Stomach (tissue), 9 donors: ENCODE results near the gene CD300C. TPM values are rescaled to one million over a fixed set of nuclear protein-coding genes. Genes with fewer than 3 reads are reported as not detected.
A peak's percentile ranks its signal among the peaks of the same experiment; 100 is the strongest.
"Not testable (repeated sequence)": the region's sequence is repeated elsewhere in the genome, so short reads cannot be mapped to it uniquely, and the experiment has no call there.

Experiments
- DNase-seq, 2 donors: peaks; one replicate each; pipeline versions ENCODE4 v3.0.0 to v3.0.0-alpha.2; 2013 to 2019
- H3K27ac ChIP-seq, 5 donors: fragments of 200-600 bp in 4 of 5; sonication (generic) in 4 of 5; one replicate each; pipeline ENCODE4 v1.5.1; 2013 to 2019; ENCODE audit warnings: mild to moderate bottlenecking in 1 of 5, moderate library complexity in 1 of 5
- H3K27me3 ChIP-seq, 3 donors: fragments of 200-600 bp; sonication (generic); one replicate each; pipeline ENCODE4 v1.5.1; 2017 to 2019; ENCODE audit warnings: mixed run types in 1 of 3
- H3K36me3 ChIP-seq, 4 donors: fragments of 200-600 bp; sonication (generic); 1 replicate in 3 of 4; 2 replicates in 1 of 4; pipeline ENCODE4 v1.5.1; 2016 to 2019
- H3K4me1 ChIP-seq, 4 donors: fragments of 200-600 bp; sonication (generic); one replicate each; pipeline ENCODE4 v1.5.1; 2016 to 2019
- H3K4me3 ChIP-seq, 4 donors: fragments of 200-600 bp; sonication (generic) in 3 of 4; one replicate each; pipeline ENCODE4 v1.5.1; 2016 to 2019; ENCODE audit warnings: mild to moderate bottlenecking in 1 of 4
- H3K9me3 ChIP-seq, 4 donors: fragments of 200-600 bp; sonication (generic); one replicate each; pipeline ENCODE4 v1.5.1; 2016 to 2019
- CTCF ChIP-seq, 7 experiments: fragments of 450-650 bp in 4 of 7; fragments of 200-600 bp in 3 of 7; sonication (generic) in 3 of 7; IDR thresholded peaks; one replicate each; pipeline ENCODE4 v1.5.1; 2016 to 2019; ENCODE audit warnings: antibody characterized with exemption in 7 of 7, control low read depth in 2 of 7, mild to moderate bottlenecking in 1 of 7
- EP300 ChIP-seq: sonication (generic); formaldehyde crosslinking; IDR thresholded peaks from one replicate; pipeline ENCODE4 v1.6.1; 2017; ENCODE audit warnings: antibody characterized with exemption
- POLR2A ChIP-seq, 4 donors: fragments of 450-650 bp; IDR thresholded peaks; one replicate each; pipeline ENCODE4 v1.6.1; 2016; ENCODE audit warnings: antibody characterized with exemption in 4 of 4, control low read depth in 2 of 4, mild to moderate bottlenecking in 1 of 4, moderate library complexity in 1 of 4
- POLR2AphosphoS5 ChIP-seq, 3 donors: sonication (generic); formaldehyde crosslinking; IDR thresholded peaks; one replicate each; pipeline ENCODE4 v1.6.1; 2016; ENCODE audit warnings: antibody characterized with exemption in 3 of 3
- WGBS, 5 donors: extraction: QIAGEN DNeasy Blood & Tissue Kit in 3 of 5; methylation state at CpG; one replicate each; pipeline versions ENCODE4 v1.1.5 to v1.1.7; 2013 to 2018; 5-methylcytosine and 5-hydroxymethylcytosine counted together
- intact Hi-C: fragments of 100-400 bp; cut with DNase I; formaldehyde crosslinking; loops from one replicate; pipeline ENCODE4 v1.15.1; 2023; ENCODE audit warnings: low total_unique reads
- polyA plus RNA-seq, 3 donors: library from polyadenylated mRNA; stranded (reverse); fragments of 200-250 nt; gene quantifications; one replicate each; pipeline ENCODE4 v1.2.3, GENCODE V29; 2013
- total RNA-seq, 5 donors: library from RNA; depleted of rRNA; stranded (reverse); fragments of >200 nt; gene quantifications; one replicate each; pipeline versions ENCODE4 v1.1.0 to v1.2.3, GENCODE V29; 2014 to 2016
- donor health status: healthy with polysubstance abuse.
- donor health status: Bipolar disorder and iron deficiency.
- donor health status: healthy.

CD300C gene
- total and polyA plus RNA-seq, 8 donors: 0.13 to 1.6 (median 0.75) TPM; not detected in 5

DNA sequence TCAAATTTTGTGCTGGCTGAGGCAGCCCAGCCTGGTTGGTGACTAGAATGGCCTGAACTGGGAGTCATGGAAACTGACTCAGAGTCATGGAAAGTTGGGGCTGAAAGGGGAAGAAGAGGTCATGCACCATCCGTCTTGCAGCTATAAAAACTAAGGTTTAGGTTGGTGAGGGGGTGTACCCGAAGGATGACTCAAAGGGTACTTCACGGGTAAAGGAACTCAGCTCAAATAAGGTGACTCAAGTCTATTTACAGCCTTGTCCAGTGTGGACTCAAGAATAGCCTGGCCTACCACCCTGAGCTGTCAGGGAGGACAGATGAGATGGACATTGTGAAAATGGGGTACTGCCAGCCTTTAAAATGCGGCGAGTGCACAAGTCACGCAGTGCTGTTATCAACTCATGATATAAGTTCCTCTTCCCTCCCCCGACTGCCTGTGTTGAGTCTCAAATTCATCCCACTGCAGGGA is 33.3 kb downstream of the CD300C start:
- TF ChIP-seq CTCF (IDR thresholded peaks at IDR 0.05) (no peak), EP300 (no peak), POLR2A (IDR thresholded peaks at IDR 0.05) (no peak), POLR2AphosphoS5 (IDR thresholded peaks at IDR 0.05) (no peak)
- Histone ChIP-seq H3K36me3 (no peaks in the 10 kb centered on the region), H3K4me3 (no peak overlapping the region), H3K4me1 (no peaks in the 10 kb centered on the region), H3K9me3 (no peaks in the 10 kb centered on the region), H3K27ac (peak overlapping the region in 1 of 5 donors; percentile 19), H3K27me3 (peaks cover 0 to 15% (median 0%) of the 10 kb centered on the region in 3 donors)
- DNase-seq: peak in 1 of 2 donors; percentile 25
- intact Hi-C loops: no loop called here
- WGBS, 5 donors: 66 to 80% (median 74%) methylated on average over 7 of the region's 7 CpGs

DNA sequence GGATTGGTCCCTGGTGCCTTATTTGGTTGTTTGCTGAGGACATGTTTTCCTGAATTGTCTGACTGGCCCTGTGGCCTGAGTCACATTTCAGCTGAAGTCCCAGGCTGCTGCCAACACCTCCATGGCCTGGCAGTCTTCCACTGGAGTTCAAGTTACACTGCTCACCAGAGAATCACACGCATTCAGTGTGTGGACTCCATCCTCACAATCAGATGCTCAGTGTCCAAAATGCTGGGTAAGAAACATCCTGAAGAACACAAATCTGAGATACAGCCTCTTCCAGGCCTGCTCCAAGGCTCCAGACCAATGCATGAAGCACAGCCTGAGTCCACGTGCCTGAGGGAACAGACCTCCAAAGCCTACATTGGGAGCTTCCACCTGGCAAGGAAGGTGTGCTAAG is 33.9 kb downstream of the CD300C start:
- Histone ChIP-seq H3K4me1 (no peaks in the 10 kb centered on the region), H3K9me3 (no peaks in the 10 kb centered on the region), H3K27me3 (peaks cover 0 to 15% (median 0%) of the 10 kb centered on the region in 3 donors), H3K4me3 (no peak overlapping the region), H3K36me3 (no peaks in the 10 kb centered on the region), H3K27ac (no peak overlapping the region)
- TF ChIP-seq POLR2AphosphoS5 (IDR thresholded peaks at IDR 0.05) (no peak), POLR2A (IDR thresholded peaks at IDR 0.05) (no peak), CTCF (IDR thresholded peaks at IDR 0.05) (no peak), EP300 (no peak)
- DNase-seq: no peak
- WGBS, 5 donors: 64 to 96% (median 71%) methylated on average over 2 of the region's 2 CpGs
- intact Hi-C loops: no loop called here

DNA sequence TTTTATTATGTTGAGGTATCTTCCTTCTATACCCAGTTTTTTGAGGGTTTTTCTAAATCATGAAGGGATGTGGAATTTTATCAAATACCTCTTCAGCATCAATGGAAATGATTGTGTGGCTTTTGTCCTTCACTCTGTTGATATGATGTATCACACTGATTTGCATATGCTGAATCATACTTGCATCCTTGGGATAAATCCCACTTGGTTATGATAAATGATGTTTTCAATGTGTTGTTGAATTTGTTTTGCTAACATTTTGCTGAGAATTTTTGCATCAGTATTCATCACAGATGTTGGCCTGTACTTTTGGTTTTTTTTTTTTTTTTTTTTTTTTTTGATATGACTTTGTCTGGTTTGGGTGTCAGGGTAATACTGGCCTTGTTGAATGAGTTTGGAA is 37.8 kb downstream of the CD300C start:
- Histone ChIP-seq H3K9me3 (no peaks in the 10 kb centered on the region), H3K27me3 (peaks cover 0 to 3% (median 0%) of the 10 kb centered on the region in 3 donors), H3K27ac (no peak overlapping the region), H3K4me3 (no peak overlapping the region), H3K36me3 (no peaks in the 10 kb centered on the region), H3K4me1 (no peaks in the 10 kb centered on the region)
- intact Hi-C loops: no loop called here
- no peak for DNase-seq
- TF ChIP-seq CTCF (IDR thresholded peaks at IDR 0.05) (no peak), EP300 (no peak), POLR2AphosphoS5 (IDR thresholded peaks at IDR 0.05) (no peak), POLR2A (IDR thresholded peaks at IDR 0.05) (no peak)

DNA sequence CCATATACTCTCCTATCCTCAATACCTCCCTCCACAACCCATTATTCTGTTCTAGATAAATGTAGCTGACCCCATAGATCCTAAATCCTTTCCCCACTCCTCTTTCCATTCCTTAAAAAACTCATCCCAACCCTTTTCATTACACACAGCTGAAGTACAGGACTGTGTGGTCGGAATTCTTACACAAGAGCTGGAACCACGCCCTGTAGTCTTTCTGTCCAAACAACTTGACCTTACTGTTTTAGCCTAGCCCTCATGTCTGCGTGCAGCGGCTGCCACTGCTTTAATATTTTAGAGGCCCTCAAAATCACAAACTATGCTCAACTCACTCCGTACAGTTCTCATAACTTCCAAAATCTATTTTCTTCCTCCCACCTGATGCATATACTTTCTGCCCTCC is 42.0 kb downstream of the CD300C start:
- H3K4me1 ChIP-seq, H3K27ac ChIP-seq, H3K36me3 ChIP-seq, intact Hi-C loops, H3K27me3 ChIP-seq, H3K4me3 ChIP-seq, H3K9me3 ChIP-seq: not testable (repeated sequence)
- DNase-seq: peak in 1 of 2 donors; percentile 25
- 52 to 63% (median 56%) methylated on average over 5 of the region's 5 CpGs for WGBS, 5 donors

DNA sequence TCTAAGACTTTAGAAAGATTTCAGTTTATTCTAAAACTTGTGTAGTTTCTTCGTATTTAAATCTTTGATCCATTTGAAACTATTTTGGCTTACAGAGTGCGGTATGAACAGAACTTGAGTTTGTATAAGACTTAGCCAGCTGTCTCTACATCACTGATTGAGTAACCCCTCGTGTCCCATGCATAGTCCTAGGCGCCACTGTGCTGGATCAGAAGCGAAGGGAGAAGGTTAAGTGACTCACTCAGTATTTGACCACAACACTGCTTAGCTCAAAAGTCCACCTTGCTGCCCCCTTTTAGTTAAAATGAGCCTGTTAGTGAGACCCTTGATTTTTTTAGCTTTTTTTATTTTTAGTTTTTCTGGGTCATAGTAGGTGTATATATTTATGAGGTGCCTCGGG is 43.1 kb downstream of the CD300C start:
- H3K4me3 ChIP-seq: no peak overlapping the region
- no peak for TF ChIP-seq EP300
- no peak for TF ChIP-seq POLR2AphosphoS5 (IDR thresholded peaks at IDR 0.05)
- TF ChIP-seq CTCF (IDR thresholded peaks at IDR 0.05): no peak
- TF ChIP-seq POLR2A (IDR thresholded peaks at IDR 0.05): no peak
- H3K4me1 ChIP-seq: no peaks in the 10 kb centered on the region
- H3K27me3 ChIP-seq: no peaks in the 10 kb centered on the region
- H3K36me3 ChIP-seq: no peaks in the 10 kb centered on the region
- intact Hi-C loops: no loop called here
- 61 to 64% (median 63%) methylated on average over 6 of the region's 6 CpGs for WGBS, 5 donors
- DNase-seq: peak in 1 of 2 donors; percentile 19
- no peaks in the 10 kb centered on the region for H3K9me3 ChIP-seq
- H3K27ac ChIP-seq: no peak overlapping the region
